HG03039 (cell line): ENCODE results near the gene DMRT1.

Experiments
- ATAC-seq: cut with Tn5 transposase; IDR thresholded peaks from one replicate; pipeline ENCODE4 v1.9.1; 2021; ENCODE audit warnings: mild to moderate bottlenecking, moderate library complexity; ENCODE audit not compliant: unreplicated experiment

The DMRT1 gene

GRCh38 chr9:969310-970150 lies 128.0 kb downstream of the DMRT1 start:
- ATAC-seq, result no peak

- ATAC-seq, result no peak
These were observed 128.9 kb downstream of the DMRT1 start for GRCh38 chr9:970151-970996.

- ATAC-seq, result no peak
These were observed 130.5 kb downstream of the DMRT1 start for GRCh38 chr9:971901-972500.

- no peak for ATAC-seq
These were observed 131.2 kb downstream of the DMRT1 start for GRCh38 chr9:972501-973294.

- no peak for ATAC-seq
These were observed 131.9 kb downstream of the DMRT1 start for GRCh38 chr9:973295-973834.

GRCh38 chr9:974031-974995 lies 132.8 kb downstream of the DMRT1 start:
- no peak for ATAC-seq

GRCh38 chr9:974996-975739 lies 133.7 kb downstream of the DMRT1 start:
- ATAC-seq, result no peak

- no peak for ATAC-seq
These were observed 134.3 kb downstream of the DMRT1 start for GRCh38 chr9:975740-976257.

GRCh38 chr9:976258-976942 lies 134.9 kb downstream of the DMRT1 start, which contains the start of gene DMRT3:
TSS of gene DMRT3 (plus strand) at chr9:976655. CDS start at chr9:977002, 347 bp downstream.
- no peak for ATAC-seq

GRCh38 chr9:976943-977837 lies 135.7 kb downstream of the DMRT1 start:
- no peak for ATAC-seq

GRCh38 chr9:977838-978830 lies 136.6 kb downstream of the DMRT1 start:
- ATAC-seq, result no peak

- ATAC-seq, result no peak
These were observed 138.5 kb downstream of the DMRT1 start for GRCh38 chr9:979983-980382.

- ATAC-seq, result no peak
These were observed 139.1 kb downstream of the DMRT1 start for GRCh38 chr9:980640-981039.

GRCh38 chr9:981491-981898 lies 140.0 kb downstream of the DMRT1 start:
- no peak for ATAC-seq

GRCh38 chr9:982394-983230 lies 141.1 kb downstream of the DMRT1 start:
- ATAC-seq, result no peak
